K562 (cell line): ENCODE measurements around the gene TMEM107. TPM values are rescaled to one million over a fixed set of nuclear protein-coding genes. Genes with fewer than 3 reads are reported as not detected.

ENCODE experiments used
- ATAC-seq: fragments of 200-7000 bp; cut with Tn5 transposase; 3 replicates; pipeline ENCODE4 v1.9.1; 2020; ENCODE audit warnings: moderate library complexity
- BruUV-seq: library from RNA; stranded (reverse); fragments of 400-500 nt; replicated peaks from 2 replicates; lab custom pipeline; 2021; lab: Mats Ljungman, UMichigan
- CTCF ChIA-PET: fragments of 300-600 bp; formaldehyde crosslinking; extraction: SDS; loops from one replicate; lab custom pipeline; 2021; ENCODE audit warnings: low intra/inter-chr PET ratio; lab: Yijun Ruan, JAX
- POLR2A ChIA-PET: fragments of 300-600, 350-650 bp; sonication (Branson Sonifier 250); formaldehyde crosslinking; extraction: SDS; loops from one replicate; lab custom pipeline; 2021; ENCODE audit warnings: antibody characterized with exemption, inconsistent platforms; lab: Yijun Ruan, JAX
- DNase-seq, 4 experiments: peaks; one replicate each; pipeline versions ENCODE4 v3.0.0 to v3.0.0-alpha.2; 2011 to 2018; ENCODE audit warnings: low spot score in 3 of 4, mixed read lengths in 3 of 4; ENCODE audit errors: extremely low read depth in 1 of 4
- FAIRE-seq: peaks from 2 replicates; lab custom pipeline; 2011; peaks lifted over from hg19 to GRCh38; lab: Jason Lieb, UNC
- H2AFZ ChIP-seq: 2 replicates; pipeline ENCODE4 v1.6.0; 2011; ENCODE audit warnings: low read depth, low read length, control low read depth, inconsistent platforms
- H3K27ac ChIP-seq: fragments of 200-600 bp; 3 replicates; pipeline ENCODE4 v1.8.0; 2011; ENCODE audit warnings: low read depth, mild to moderate bottlenecking, control low read depth, inconsistent platforms, low read length, moderate library complexity, mixed read lengths; ENCODE audit errors: extremely low read depth
- H3K27me3 ChIP-seq, 2 experiments: fragments of 300-600 bp in 1 of 2; 2 replicates in 1 of 2; 3 replicates in 1 of 2; pipeline versions ENCODE4 v1.6.0 to v1.8.0; 2011; ENCODE audit warnings: inconsistent platforms in 2 of 2, low read length in 2 of 2, mild to moderate bottlenecking in 1 of 2, mixed read lengths in 1 of 2, moderate library complexity in 1 of 2; ENCODE audit not compliant: control insufficient read depth in 2 of 2, insufficient read depth in 2 of 2
- H3K36me3 ChIP-seq: fragments of 300-600 bp; 3 replicates; pipeline ENCODE4 v1.8.0; 2011; ENCODE audit warnings: mild to moderate bottlenecking, low read length, inconsistent platforms; ENCODE audit not compliant: control insufficient read depth, insufficient read depth
- H3K4me1 ChIP-seq, 2 experiments: fragments of 200-600 bp in 1 of 2; replicated peaks in 1 of 2; 2 replicates in 1 of 2; 3 replicates in 1 of 2; pipeline versions ENCODE4 v1.5.1 to v1.8.0; 2011; ENCODE audit warnings: inconsistent platforms in 2 of 2, low read length in 2 of 2, mild to moderate bottlenecking in 1 of 2, mixed read lengths in 1 of 2, moderate library complexity in 1 of 2; ENCODE audit not compliant: control insufficient read depth in 2 of 2, insufficient read depth in 2 of 2
- H3K4me2 ChIP-seq: 2 replicates; pipeline ENCODE4 v1.6.1; 2011; ENCODE audit warnings: low read length, control low read depth, inconsistent platforms, mixed read lengths; ENCODE audit not compliant: insufficient read depth
- H3K4me3 ChIP-seq: fragments of 200-600 bp; sonication (generic), shearing (Covaris generic); 2 replicates; pipeline ENCODE4 v1.5.1; 2016; ENCODE audit warnings: control low read depth, inconsistent platforms
- H3K79me2 ChIP-seq: fragments of 200-600 bp; 3 replicates; pipeline ENCODE4 v1.8.0; 2011; ENCODE audit warnings: low read length, inconsistent platforms; ENCODE audit not compliant: control insufficient read depth, insufficient read depth
- H3K9ac ChIP-seq, 2 experiments: 2 replicates each; pipeline versions ENCODE4 v1.6.0 to v1.6.1; 2011; ENCODE audit warnings: low read depth in 2 of 2, low read length in 2 of 2, control low read depth in 1 of 2, inconsistent platforms in 1 of 2, mild to moderate bottlenecking in 1 of 2, mixed read lengths in 1 of 2; ENCODE audit not compliant: insufficient read depth in 1 of 2
- H3K9me1 ChIP-seq: one replicate; pipeline ENCODE4 v1.6.0; 2011; ENCODE audit warnings: inconsistent platforms, mild to moderate bottlenecking, low read length, moderate library complexity; ENCODE audit not compliant: control insufficient read depth, insufficient read depth
- H3K9me3 ChIP-seq: replicated peaks from 2 replicates; pipeline ENCODE4 v1.5.1; 2011; ENCODE audit warnings: low read depth, low read length, inconsistent platforms; ENCODE audit not compliant: control insufficient read depth, insufficient read depth
- H4K20me1 ChIP-seq: replicated peaks from 2 replicates; pipeline ENCODE4 v1.6.1; 2011; ENCODE audit warnings: low read length, inconsistent platforms, mixed read lengths; ENCODE audit not compliant: control insufficient read depth, insufficient read depth
- BRD9 ChIP-seq: fragments of 450-650 bp; IDR thresholded peaks from 2 replicates; pipeline ENCODE4 v1.6.1; 2018; ENCODE audit warnings: low read depth; ENCODE audit not compliant: partially characterized antibody
- CEBPB ChIP-seq: fragments of 450-650 bp; IDR thresholded peaks from 2 replicates; pipeline ENCODE4 v1.6.1; 2016; ENCODE audit warnings: missing genetic modification characterization, missing compliant biosample characterization
- ETV5 ChIP-seq: sonication (generic); formaldehyde crosslinking; IDR thresholded peaks from 2 replicates; pipeline ENCODE4 v1.4.0; 2020; ENCODE audit warnings: low read depth, mild to moderate bottlenecking, missing genetic modification reagents
- FOXA1 ChIP-seq: fragments of 450-650 bp; IDR thresholded peaks from 2 replicates; pipeline ENCODE4 v1.6.1; 2016; ENCODE audit warnings: mild to moderate bottlenecking, borderline replicate concordance
- FOXM1 ChIP-seq, 2 experiments: fragments of 450-650 bp in 1 of 2; sonication (generic) in 1 of 2; formaldehyde crosslinking in 1 of 2; IDR thresholded peaks; 2 replicates each; pipeline versions ENCODE4 v1.6.1 to v1.9.0; 2017 to 2022; ENCODE audit warnings: low read depth in 2 of 2, mild to moderate bottlenecking in 2 of 2, missing genetic modification reagents in 1 of 2, moderate library complexity in 1 of 2
- MTA3 ChIP-seq: fragments of 450-650 bp; formaldehyde crosslinking; IDR thresholded peaks from 2 replicates; pipeline ENCODE4 v1.6.1; 2017; ENCODE audit warnings: mild to moderate bottlenecking, borderline replicate concordance
- NELFE ChIP-seq: IDR thresholded peaks from 2 replicates; pipeline ENCODE4 v1.6.1; 2011; ENCODE audit warnings: mild to moderate bottlenecking; ENCODE audit not compliant: insufficient read depth, insufficient read length
- RFX7 ChIP-seq: fragments of 250-450 bp; sonication (Bioruptor Pico); IDR thresholded peaks from 2 replicates; pipeline ENCODE4 v1.5.1; 2021; ENCODE audit warnings: mild to moderate bottlenecking
- SAP30 ChIP-seq: fragments of 200-600 bp; sonication (generic); IDR thresholded peaks from 2 replicates; pipeline ENCODE4 v1.6.1; 2012; ENCODE audit warnings: borderline replicate concordance, low read depth, mild to moderate bottlenecking, moderate library complexity, low read length, control low read depth, inconsistent platforms; ENCODE audit not compliant: insufficient read depth, poor library complexity, severe bottlenecking
- SIX5 ChIP-seq, 2 experiments: IDR thresholded peaks; 2 replicates each; pipeline ENCODE4 v1.6.1; 2011; ENCODE audit warnings: low read length in 2 of 2, borderline replicate concordance in 1 of 2, low read depth in 1 of 2, mild to moderate bottlenecking in 1 of 2, moderate library complexity in 1 of 2; ENCODE audit not compliant: insufficient read depth in 1 of 2
- SP1 ChIP-seq: sonication (generic); formaldehyde crosslinking; IDR thresholded peaks from 2 replicates; pipeline ENCODE4 v1.8.1; 2022; ENCODE audit warnings: mild to moderate bottlenecking, missing genetic modification reagents
- SPI1 ChIP-seq: IDR thresholded peaks from 2 replicates; pipeline ENCODE4 v1.6.1; 2011; ENCODE audit warnings: low read depth, low read length, control low read depth, borderline replicate concordance
- WGBS: fragments of 100-300 bp; shearing (Covaris generic); methylation state at CpG from one replicate; pipeline ENCODE4 v1.1.6; 2016; ENCODE audit warnings: low coverage, mixed read lengths; ENCODE audit not compliant: insufficient coverage; ENCODE audit errors: missing lambda C conversion rate; 5-methylcytosine and 5-hydroxymethylcytosine counted together
- in situ Hi-C: fragments of 300-500 bp; cut with MboI; formaldehyde crosslinking; loops from 4 replicates; pipeline ENCODE4 v1.15.0; 2018; ENCODE audit warnings: inconsistent platforms, mixed read lengths
- intact Hi-C: fragments of 100-400 bp; cut with micrococcal nuclease; formaldehyde crosslinking; loops from 2 replicates; pipeline ENCODE4 v1.14.2; 2022
- polyA plus RNA-seq, 8 experiments: library from polyadenylated mRNA; depleted of rRNA in 4 of 8; stranded (reverse) in 5 of 8; unstranded in 3 of 8; fragments of >200 nt; fragmentation: Nextera tagmentation in 2 of 8; fragmentation: Illumina TruSeq in 1 of 8; extraction: Ambion mirVana in 2 of 8; extraction: Trizol in 1 of 8; gene quantifications; 2 replicates each; pipeline versions ENCODE4 v1.2.1 to v1.2.3, GENCODE V29; 2011 to 2014; ENCODE audit warnings: inconsistent platforms in 1 of 8, missing spikeins in 1 of 8
- total RNA-seq, 7 experiments: library from RNA; depleted of rRNA in 6 of 7; stranded (reverse); fragments of >200 nt in 6 of 7; fragmentation: Illumina TruSeq in 2 of 7; extraction: Trizol in 2 of 7; gene quantifications; 2 replicates each; pipeline versions ENCODE4 v1.2.1 to v1.2.3, GENCODE V29; 2011 to 2021; ENCODE audit warnings: low replicate concordance in 1 of 7
- TF ChIP-seq, protein P1 (sequence below), 2 experiments: fragments of 200-800 bp in 1 of 2; sonication (Bioruptor generic) in 1 of 2; sonication (generic) in 1 of 2; formaldehyde crosslinking in 1 of 2; IDR thresholded peaks in 1 of 2; conservative IDR thresholded peaks in 1 of 2; 2 replicates each; pipeline versions ENCODE4 v1.5.0 to v1.6.1; 2016 to 2020; ENCODE audit warnings: missing compliant biosample characterization in 1 of 2, missing genetic modification characterization in 1 of 2, missing genetic modification reagents in 1 of 2
- TF ChIP-seq, protein P2 (sequence below): sonication (generic); formaldehyde crosslinking; IDR thresholded peaks from 2 replicates; pipeline ENCODE4 v1.8.1; 2023; ENCODE audit warnings: missing genetic modification reagents, mild to moderate bottlenecking, borderline replicate concordance
- TF ChIP-seq, protein P3 (sequence below): sonication (generic); formaldehyde crosslinking; IDR thresholded peaks from 2 replicates; pipeline ENCODE4 v1.9.0; 2022; ENCODE audit warnings: mild to moderate bottlenecking, missing genetic modification reagents

The TMEM107 gene
- total and polyA plus RNA-seq, 9 of the 15 experiments (the other 6 are each of a cell fraction or from before 2014, with no cell fraction given): 7.1 to 26.2 (median 16.9) TPM

DNA sequence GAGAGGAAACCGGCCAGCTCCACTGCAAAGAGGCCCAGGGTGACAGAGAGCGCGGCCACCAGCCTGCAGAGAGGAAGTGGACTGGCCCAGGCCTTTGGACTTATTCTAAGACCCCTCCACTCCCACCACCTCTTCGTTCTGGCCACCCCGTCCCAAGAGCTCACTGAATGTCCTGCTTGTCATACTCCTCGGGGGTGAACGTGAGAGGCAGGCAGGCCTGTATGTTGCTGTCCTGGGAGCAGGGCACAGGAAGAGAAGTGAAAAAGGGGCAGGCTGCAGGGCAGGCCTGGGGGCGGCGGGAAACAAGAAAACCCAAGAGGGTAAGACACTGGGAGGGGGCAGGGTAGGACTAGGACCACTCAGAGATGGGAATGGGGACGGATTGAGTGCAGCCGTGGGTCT is 384 bp downstream of the TMEM107 start:
- peak overlapping the region; percentile 88 for H3K4me2 ChIP-seq
- no peaks in the 10 kb centered on the region; the same call in 1 of the 2 replicates for H4K20me1 ChIP-seq
- no peaks in the 10 kb centered on the region for H3K9me3 ChIP-seq
- H3K36me3 ChIP-seq: no peaks in the 10 kb centered on the region
- POLR2A ChIA-PET: no interaction called here
- peak overlapping the region; percentile 75 to 95 for H3K9ac ChIP-seq
- no peak for DNase-seq
- H3K27me3 ChIP-seq: no peaks in the 10 kb centered on the region
- 5% methylated on average over 9 of the region's 11 CpGs for WGBS
- H3K27ac ChIP-seq: peak overlapping the region; percentile 78
- intact Hi-C loops (no loop called here), in situ Hi-C loops (no loop called here)
- CTCF ChIA-PET: no interaction called here
- H3K9me1 ChIP-seq: no peaks in the 10 kb centered on the region
- peak overlapping the region; percentile 93 for H2AFZ ChIP-seq
- peak; percentile 22 for ATAC-seq
- peaks cover 23 to 46% of the 10 kb centered on the region in 2 experiments; a peak in 4 of 5 replicates for H3K4me1 ChIP-seq
- no TSS peak for BruUV-seq
- H3K79me2 ChIP-seq: peaks cover 10% of the 10 kb centered on the region
- FAIRE-seq: no peak
- peak overlapping the region; percentile 54 for H3K4me3 ChIP-seq
- TF ChIP-seq, protein P1, sequence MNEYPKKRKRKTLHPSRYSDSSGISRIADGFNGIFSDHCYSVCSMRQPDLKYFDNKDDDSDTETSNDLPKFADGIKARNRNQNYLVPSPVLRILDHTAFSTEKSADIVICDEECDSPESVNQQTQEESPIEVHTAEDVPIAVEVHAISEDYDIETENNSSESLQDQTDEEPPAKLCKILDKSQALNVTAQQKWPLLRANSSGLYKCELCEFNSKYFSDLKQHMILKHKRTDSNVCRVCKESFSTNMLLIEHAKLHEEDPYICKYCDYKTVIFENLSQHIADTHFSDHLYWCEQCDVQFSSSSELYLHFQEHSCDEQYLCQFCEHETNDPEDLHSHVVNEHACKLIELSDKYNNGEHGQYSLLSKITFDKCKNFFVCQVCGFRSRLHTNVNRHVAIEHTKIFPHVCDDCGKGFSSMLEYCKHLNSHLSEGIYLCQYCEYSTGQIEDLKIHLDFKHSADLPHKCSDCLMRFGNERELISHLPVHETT (CRISPR knock-in tag; conservative IDR thresholded peaks at IDR 0.05 in 1 of 2, IDR thresholded peaks at IDR 0.05 in 1 of 2): no peak
- TF ChIP-seq SIX5 (IDR thresholded peaks at IDR 0.05; ENCODE audit: borderline replicate concordance in 1 of 2, insufficient read depth in 1 of 2, low read depth in 1 of 2, low read length in 2 of 2) (no peak), FOXM1 (IDR thresholded peaks at IDR 0.05; ENCODE audit: low read depth) (no peak), FOXM1 (CRISPR knock-in tag; IDR thresholded peaks at IDR 0.05; ENCODE audit: low read depth) (no peak), SPI1 (peak; percentile 75), NELFE (no peak), RFX7 (no peak), FOXA1 (no peak), MTA3 (no peak), BRD9 (peak; percentile 15), SP1 (CRISPR knock-in tag) (0 out of 2 replicates have a peak, but pooled peaks have one; percentile 27), CEBPB (tag) (no peak), SAP30 (peak; percentile 49), ETV5 (CRISPR knock-in tag) (0 out of 2 replicates have a peak, but pooled peaks have one; percentile 40)
- TF ChIP-seq, protein P2, sequence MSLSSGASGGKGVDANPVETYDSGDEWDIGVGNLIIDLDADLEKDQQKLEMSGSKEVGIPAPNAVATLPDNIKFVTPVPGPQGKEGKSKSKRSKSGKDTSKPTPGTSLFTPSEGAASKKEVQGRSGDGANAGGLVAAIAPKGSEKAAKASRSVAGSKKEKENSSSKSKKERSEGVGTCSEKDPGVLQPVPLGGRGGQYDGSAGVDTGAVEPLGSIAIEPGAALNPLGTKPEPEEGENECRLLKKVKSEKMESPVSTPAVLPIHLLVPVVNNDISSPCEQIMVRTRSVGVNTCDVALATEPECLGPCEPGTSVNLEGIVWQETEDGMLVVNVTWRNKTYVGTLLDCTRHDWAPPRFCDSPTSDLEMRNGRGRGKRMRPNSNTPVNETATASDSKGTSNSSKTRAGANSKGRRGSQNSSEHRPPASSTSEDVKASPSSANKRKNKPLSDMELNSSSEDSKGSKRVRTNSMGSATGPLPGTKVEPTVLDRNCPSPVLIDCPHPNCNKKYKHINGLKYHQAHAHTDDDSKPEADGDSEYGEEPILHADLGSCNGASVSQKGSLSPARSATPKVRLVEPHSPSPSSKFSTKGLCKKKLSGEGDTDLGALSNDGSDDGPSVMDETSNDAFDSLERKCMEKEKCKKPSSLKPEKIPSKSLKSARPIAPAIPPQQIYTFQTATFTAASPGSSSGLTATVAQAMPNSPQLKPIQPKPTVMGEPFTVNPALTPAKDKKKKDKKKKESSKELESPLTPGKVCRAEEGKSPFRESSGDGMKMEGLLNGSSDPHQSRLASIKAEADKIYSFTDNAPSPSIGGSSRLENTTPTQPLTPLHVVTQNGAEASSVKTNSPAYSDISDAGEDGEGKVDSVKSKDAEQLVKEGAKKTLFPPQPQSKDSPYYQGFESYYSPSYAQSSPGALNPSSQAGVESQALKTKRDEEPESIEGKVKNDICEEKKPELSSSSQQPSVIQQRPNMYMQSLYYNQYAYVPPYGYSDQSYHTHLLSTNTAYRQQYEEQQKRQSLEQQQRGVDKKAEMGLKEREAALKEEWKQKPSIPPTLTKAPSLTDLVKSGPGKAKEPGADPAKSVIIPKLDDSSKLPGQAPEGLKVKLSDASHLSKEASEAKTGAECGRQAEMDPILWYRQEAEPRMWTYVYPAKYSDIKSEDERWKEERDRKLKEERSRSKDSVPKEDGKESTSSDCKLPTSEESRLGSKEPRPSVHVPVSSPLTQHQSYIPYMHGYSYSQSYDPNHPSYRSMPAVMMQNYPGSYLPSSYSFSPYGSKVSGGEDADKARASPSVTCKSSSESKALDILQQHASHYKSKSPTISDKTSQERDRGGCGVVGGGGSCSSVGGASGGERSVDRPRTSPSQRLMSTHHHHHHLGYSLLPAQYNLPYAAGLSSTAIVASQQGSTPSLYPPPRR (CRISPR knock-in tag): 0 out of 2 replicates have a peak, but pooled peaks have one; percentile 19
- TF ChIP-seq, protein P3, sequence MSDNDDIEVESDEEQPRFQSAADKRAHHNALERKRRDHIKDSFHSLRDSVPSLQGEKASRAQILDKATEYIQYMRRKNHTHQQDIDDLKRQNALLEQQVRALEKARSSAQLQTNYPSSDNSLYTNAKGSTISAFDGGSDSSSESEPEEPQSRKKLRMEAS (CRISPR knock-in tag): no peak
